ENCODE data around the gene SHPK. TPM values are rescaled to one million over a fixed set of nuclear protein-coding genes. Genes with fewer than 3 reads are reported as not detected.
"Not testable (repeated sequence)": the region's sequence is repeated elsewhere in the genome, so short reads cannot be mapped to it uniquely, and the experiment has no call there.

SHPK gene
- polyA plus RNA-seq, 1 donor = 7.7 TPM

GRCh38 chr17:3585826-3586225 lies 50.2 kb downstream of the SHPK start:
- DNase-seq = no peak

- DNase-seq = no peak
These were observed 52.6 kb downstream of the SHPK start for GRCh38 chr17:3583456-3583855.

- no peak for DNase-seq
These were observed 53.1 kb downstream of the SHPK start for GRCh38 chr17:3582915-3583314.

- not testable (repeated sequence) for DNase-seq
These were observed 57.4 kb downstream of the SHPK start for GRCh38 chr17:3578667-3579066.

GRCh38 chr17:3576970-3577369 lies 59.1 kb downstream of the SHPK start:
- no peak for DNase-seq

GRCh38 chr17:3575511-3575910 lies 60.5 kb downstream of the SHPK start:
- DNase-seq = no peak

GRCh38 chr17:3574231-3574630 lies 61.8 kb downstream of the SHPK start:
- DNase-seq = no peak

- no peak for DNase-seq
These were observed 62.6 kb downstream of the SHPK start for GRCh38 chr17:3573246-3574100.

- DNase-seq = no peak
These were observed 63.8 kb downstream of the SHPK start for GRCh38 chr17:3572231-3572630.

GRCh38 chr17:3571043-3571900 lies 64.8 kb downstream of the SHPK start:
- no peak for DNase-seq

- no peak for DNase-seq
These were observed 66.4 kb downstream of the SHPK start for GRCh38 chr17:3569534-3570137.

- DNase-seq = no peak
These were observed 69.5 kb downstream of the SHPK start for GRCh38 chr17:3566551-3566950.

GRCh38 chr17:3565143-3565542 lies 70.9 kb downstream of the SHPK start:
- no peak for DNase-seq

GRCh38 chr17:3564241-3564640 lies 71.8 kb downstream of the SHPK start:
- DNase-seq = not testable (repeated sequence)

- DNase-seq = no peak
These were observed 76.8 kb downstream of the SHPK start for GRCh38 chr17:3559270-3559645.

GRCh38 chr17:3558603-3559269 lies 77.3 kb downstream of the SHPK start:
- DNase-seq = no peak

Other genes with a start within 250 kb of the SHPK start
- 0.45 TPM for gene OR3A2, start 249.9 kb downstream of the SHPK start, polyA plus RNA-seq (ENCODE audit: insufficient read length)
- gene OR1E1, start 237.8 kb downstream of the SHPK start, polyA plus RNA-seq (ENCODE audit: insufficient read length) = not detected
- gene OR3A3, start 224.9 kb downstream of the SHPK start, polyA plus RNA-seq (ENCODE audit: insufficient read length) = not detected
- not detected for gene OR1E2, start 202.4 kb downstream of the SHPK start, polyA plus RNA-seq (ENCODE audit: insufficient read length)
- gene SPATA22, start 164.4 kb downstream of the SHPK start, polyA plus RNA-seq (ENCODE audit: insufficient read length) = 0.32 TPM
- 4.0 TPM for gene ASPA, start 160.3 kb downstream of the SHPK start, polyA plus RNA-seq (ENCODE audit: insufficient read length)
- gene TRPV3, start 78.4 kb downstream of the SHPK start, polyA plus RNA-seq (ENCODE audit: insufficient read length) = 1.2 TPM
- 7.5 TPM for gene TRPV1, start 26.8 kb downstream of the SHPK start, polyA plus RNA-seq (ENCODE audit: insufficient read length)
- 10.4 TPM for gene CTNS, start 510 bp upstream of the SHPK start, polyA plus RNA-seq (ENCODE audit: insufficient read length)
- gene TAX1BP3, start 32.3 kb upstream of the SHPK start, polyA plus RNA-seq (ENCODE audit: insufficient read length) = 47.5 TPM
- gene EMC6, start 32.6 kb upstream of the SHPK start, polyA plus RNA-seq (ENCODE audit: insufficient read length) = 44.2 TPM
- gene P2RX5, start 59.9 kb upstream of the SHPK start, polyA plus RNA-seq (ENCODE audit: insufficient read length) = 31.8 TPM
- gene HASPIN, start 87.7 kb upstream of the SHPK start, polyA plus RNA-seq (ENCODE audit: insufficient read length) = 6.2 TPM
- gene ITGAE, start 164.9 kb upstream of the SHPK start, polyA plus RNA-seq (ENCODE audit: insufficient read length) = 29.2 TPM
- 66.5 TPM for gene NCBP3, start 210.0 kb upstream of the SHPK start, polyA plus RNA-seq (ENCODE audit: insufficient read length)